ENCODE data around the gene CLIP4.

GRCh38 chr2:29068513-29068912 lies 46.7 kb upstream of the CLIP4 start:
- TF ChIP-seq CTCF (IDR thresholded peaks at IDR 0.05) (no peak), POLR2A (IDR thresholded peaks at IDR 0.05) (no peak), POLR2AphosphoS5 (IDR thresholded peaks at IDR 0.05) (no peak), EP300 (IDR thresholded peaks at IDR 0.05; ENCODE audit: low read depth) (no peak)

Measured in transverse colon (tissue), 4 donors.